Fibroblast of the aortic adventitia (primary cell): ENCODE data around the gene C6orf62. TPM values are rescaled to one million over a fixed set of nuclear protein-coding genes. Genes with fewer than 3 reads are reported as not detected.

Experiments
- DNase-seq: peaks from one replicate; pipeline ENCODE4 v3.0.0-alpha.2; 2010; ENCODE audit warnings: low read depth
- H3K4me3 ChIP-seq: 2 replicates; pipeline ENCODE4 v1.5.1; 2011; ENCODE audit warnings: low read depth, mild to moderate bottlenecking, control low read depth, low read length, moderate library complexity
- total RNA-seq: library from RNA; depleted of rRNA; stranded (reverse); fragments of >200 nt; gene quantifications from 2 replicates; pipeline ENCODE4 v1.2.3, GENCODE V29; 2012; ENCODE audit warnings: low replicate concordance
- TF ChIP-seq, protein P1 (sequence below): IDR thresholded peaks from 2 replicates; pipeline ENCODE4 v1.5.1; 2011; ENCODE audit warnings: mild to moderate bottlenecking, low read length, control low read depth, inconsistent platforms; ENCODE audit not compliant: insufficient read depth

The C6orf62 gene
- total RNA-seq, 1 donor, result 121 TPM

DNA sequence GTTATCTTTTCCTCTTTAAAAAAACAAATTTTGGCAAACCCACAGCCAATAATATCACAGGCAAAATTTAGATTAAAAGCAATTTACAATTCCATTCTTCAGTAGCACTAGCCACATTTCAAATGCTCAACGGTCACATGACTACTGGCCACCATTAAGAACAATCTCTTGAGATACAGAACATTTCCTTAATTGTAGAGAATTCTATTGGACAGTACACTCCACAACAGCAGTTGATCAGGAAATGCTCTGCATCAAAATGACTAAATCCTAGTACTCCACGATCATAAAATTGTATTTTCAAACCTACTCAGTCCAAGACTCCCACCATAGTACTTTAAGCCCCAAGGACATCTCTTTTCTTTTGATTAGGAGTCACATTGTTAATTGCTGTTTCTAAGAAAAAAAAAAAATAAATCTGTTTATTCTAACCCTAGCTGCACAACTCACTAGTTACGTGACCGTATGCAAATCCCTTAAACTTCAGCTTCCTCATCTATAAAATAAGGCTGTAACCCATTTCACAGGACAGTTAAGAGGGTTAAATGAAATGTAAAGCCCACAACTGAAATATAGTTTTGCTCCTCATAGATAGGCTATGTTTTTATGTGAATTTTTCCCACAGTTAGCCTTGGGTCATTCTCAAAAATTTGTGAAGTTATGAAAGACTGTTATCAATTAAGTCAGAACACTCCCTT lies 9.8 kb downstream of the C6orf62 start:
- no peak for DNase-seq
- TF ChIP-seq, protein P1, sequence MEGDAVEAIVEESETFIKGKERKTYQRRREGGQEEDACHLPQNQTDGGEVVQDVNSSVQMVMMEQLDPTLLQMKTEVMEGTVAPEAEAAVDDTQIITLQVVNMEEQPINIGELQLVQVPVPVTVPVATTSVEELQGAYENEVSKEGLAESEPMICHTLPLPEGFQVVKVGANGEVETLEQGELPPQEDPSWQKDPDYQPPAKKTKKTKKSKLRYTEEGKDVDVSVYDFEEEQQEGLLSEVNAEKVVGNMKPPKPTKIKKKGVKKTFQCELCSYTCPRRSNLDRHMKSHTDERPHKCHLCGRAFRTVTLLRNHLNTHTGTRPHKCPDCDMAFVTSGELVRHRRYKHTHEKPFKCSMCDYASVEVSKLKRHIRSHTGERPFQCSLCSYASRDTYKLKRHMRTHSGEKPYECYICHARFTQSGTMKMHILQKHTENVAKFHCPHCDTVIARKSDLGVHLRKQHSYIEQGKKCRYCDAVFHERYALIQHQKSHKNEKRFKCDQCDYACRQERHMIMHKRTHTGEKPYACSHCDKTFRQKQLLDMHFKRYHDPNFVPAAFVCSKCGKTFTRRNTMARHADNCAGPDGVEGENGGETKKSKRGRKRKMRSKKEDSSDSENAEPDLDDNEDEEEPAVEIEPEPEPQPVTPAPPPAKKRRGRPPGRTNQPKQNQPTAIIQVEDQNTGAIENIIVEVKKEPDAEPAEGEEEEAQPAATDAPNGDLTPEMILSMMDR, result no peak
- H3K4me3 ChIP-seq, result no peak overlapping the region

DNA sequence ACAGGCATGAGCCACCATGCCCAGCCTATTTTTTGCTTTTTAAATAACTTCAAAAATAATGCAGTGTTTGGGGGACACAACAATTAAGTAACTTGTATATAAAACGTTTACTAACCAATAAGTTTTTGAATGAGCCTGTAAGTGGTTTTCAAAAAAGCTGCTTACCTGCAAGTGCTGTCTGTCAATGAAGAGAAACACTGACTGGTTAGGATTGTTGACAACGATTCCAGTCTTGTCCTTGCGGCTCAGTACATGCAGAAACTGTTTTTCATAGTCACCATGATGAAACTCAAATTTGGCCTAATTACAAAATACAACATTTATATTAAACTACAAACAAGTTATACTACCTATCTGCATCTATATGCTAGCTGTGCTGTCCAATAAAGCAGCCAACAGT lies 10.3 kb downstream of the C6orf62 start:
- no peak for DNase-seq
- TF ChIP-seq, protein P1, result no peak
- H3K4me3 ChIP-seq, result no peak overlapping the region

DNA sequence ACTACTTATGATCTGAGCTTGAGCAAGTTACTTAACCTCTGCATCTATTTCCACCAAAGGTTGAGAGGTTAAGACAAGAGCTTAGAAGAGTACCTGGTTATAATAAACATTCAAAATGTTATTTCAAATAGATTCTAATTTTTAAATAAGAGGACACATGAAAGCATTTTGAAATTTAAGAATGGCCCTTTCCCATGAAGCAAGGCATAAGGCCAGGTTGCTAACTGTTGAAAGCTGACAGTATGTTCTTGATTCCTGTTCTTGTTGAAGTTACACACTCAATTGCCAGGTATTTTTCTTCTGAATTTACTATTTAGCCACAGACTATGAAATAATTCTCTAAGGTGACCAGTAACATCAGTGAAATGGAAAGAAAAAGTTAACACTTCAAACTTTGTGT lies 14.5 kb downstream of the C6orf62 start:
- TF ChIP-seq, protein P1, result no peak
- no peak for DNase-seq
- H3K4me3 ChIP-seq, result no peak overlapping the region

DNA sequence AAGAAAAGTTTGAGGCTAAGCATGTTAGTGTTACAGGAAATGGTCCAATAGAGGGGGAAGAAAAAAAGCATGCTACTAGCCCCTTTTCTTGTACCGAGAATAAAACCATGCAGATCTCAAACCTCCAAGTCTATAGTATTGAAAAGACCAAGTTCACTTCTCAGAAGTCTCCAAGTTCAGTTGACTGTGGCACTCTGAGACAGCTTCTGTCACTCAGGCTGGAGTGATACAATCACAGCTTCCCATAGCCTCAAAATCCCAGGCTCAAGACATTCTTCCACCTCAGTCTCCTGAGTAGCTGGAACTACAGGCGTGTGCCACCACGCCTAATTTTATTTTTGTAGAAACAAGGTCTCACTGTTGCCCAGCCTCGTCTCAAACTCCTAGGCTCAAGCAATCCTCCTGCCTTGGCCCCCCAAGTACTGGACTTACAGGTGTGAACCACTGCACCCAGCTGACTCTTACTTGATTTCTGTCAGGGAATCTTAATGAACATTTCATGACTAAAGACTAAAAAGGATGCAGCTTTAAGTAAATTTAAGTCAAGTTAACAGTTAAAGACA lies 16.2 kb downstream of the C6orf62 start:
- no peak for DNase-seq
- H3K4me3 ChIP-seq, result no peak overlapping the region
- TF ChIP-seq, protein P1, result no peak

DNA sequence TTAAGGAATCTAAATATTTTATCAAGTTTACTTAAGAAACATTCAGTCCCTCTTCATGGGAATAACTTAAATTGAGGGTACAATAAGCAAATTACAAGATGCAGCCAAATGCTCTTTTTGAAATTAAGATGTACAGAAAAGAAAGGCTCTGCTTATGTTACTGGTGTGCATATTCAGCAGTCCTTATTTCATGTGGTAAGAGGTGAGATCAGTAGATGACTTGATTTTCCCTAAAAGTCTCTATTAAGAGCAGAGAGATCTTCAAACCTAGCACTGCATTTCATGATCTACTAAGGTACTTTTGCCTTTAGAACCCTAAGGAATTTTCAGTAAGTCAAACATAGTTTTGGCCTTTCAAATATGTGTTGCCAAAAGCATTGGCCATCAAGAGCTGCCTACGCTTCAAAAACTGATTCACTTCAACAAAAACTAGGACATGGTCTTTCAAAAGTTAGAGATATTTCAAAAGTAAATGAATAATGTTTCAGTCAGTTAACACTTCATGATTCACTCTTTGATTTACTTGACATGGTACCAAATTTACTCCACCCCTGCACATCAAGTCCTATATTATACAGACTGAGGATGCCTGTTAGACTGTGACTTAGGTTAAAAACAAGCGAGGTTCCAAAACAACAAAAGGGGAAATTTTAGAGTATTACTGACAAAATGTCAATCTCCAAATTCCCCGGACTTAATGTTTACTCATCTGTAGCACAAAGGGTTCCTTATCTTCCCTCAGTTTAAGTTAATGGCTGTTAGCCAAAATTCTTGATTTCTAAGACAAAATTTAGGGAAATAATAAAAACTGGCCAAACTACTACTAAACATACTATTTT lies 19.2 kb downstream of the C6orf62 start:
- TF ChIP-seq, protein P1, result no peak
- DNase-seq, result peak; percentile 28
- H3K4me3 ChIP-seq, result no peak overlapping the region

DNA sequence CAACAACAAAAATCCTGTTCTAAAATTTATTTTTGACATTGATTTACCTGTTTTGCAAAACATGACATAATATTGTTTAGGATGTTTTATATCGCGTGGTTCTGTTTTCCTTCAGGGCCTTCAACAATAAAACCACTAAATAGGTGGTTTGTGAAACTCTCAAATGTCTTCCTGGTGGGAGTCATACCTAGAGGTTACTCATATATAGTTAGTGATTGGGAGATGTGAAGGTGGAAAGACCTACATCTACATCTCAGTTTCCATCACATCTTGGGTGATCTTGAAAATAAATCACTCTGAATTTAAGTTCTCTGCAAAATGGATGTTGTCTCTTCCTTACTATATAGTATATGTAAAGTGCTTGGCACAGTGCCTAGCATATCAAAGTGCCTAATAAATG lies 22.9 kb downstream of the C6orf62 start:
- no peak for DNase-seq
- TF ChIP-seq, protein P1, result no peak
- H3K4me3 ChIP-seq, result no peak overlapping the region
